OCI-LY1 (cell line): ENCODE measurements around the gene SFSWAP.

Source experiments
- H2AFZ ChIP-seq: fragments of 200-600 bp; sonication (generic), shearing (Covaris generic); 2 replicates; pipeline ENCODE4 v1.6.0; 2014; ENCODE audit warnings: antibody characterized with exemption, mild to moderate bottlenecking, low read length
- H3F3A ChIP-seq: fragments of 200-600 bp; sonication (generic), shearing (Covaris generic); 2 replicates; pipeline ENCODE4 v1.6.0; 2014; ENCODE audit warnings: mild to moderate bottlenecking, antibody characterized with exemption, low read length, moderate library complexity; ENCODE audit not compliant: insufficient read depth
- H3K27ac ChIP-seq: fragments of 200-600 bp; sonication (generic); 2 replicates; pipeline ENCODE4 v1.5.1; 2014; ENCODE audit warnings: low read length, mixed run types, mild to moderate bottlenecking, low read depth; ENCODE audit not compliant: poor library complexity, severe bottlenecking
- H3K27me3 ChIP-seq: fragments of 200-600 bp; sonication (generic); 2 replicates; pipeline ENCODE4 v1.6.0; 2014; ENCODE audit warnings: antibody characterized with exemption, mild to moderate bottlenecking, low read length, moderate library complexity; ENCODE audit not compliant: insufficient read depth
- H3K36me3 ChIP-seq: fragments of 200-600 bp; sonication (generic); 2 replicates; pipeline ENCODE4 v1.6.1; 2014; ENCODE audit warnings: mild to moderate bottlenecking, antibody characterized with exemption, low read length, moderate library complexity, mixed read lengths; ENCODE audit not compliant: insufficient read depth
- H3K4me1 ChIP-seq: fragments of 200-600 bp; sonication (generic); 2 replicates; pipeline ENCODE4 v1.5.1; 2014; ENCODE audit warnings: mild to moderate bottlenecking, low read length, moderate library complexity; ENCODE audit not compliant: insufficient read depth, severe bottlenecking
- H3K4me2 ChIP-seq: fragments of 200-600 bp; sonication (generic), shearing (Covaris generic); 2 replicates; pipeline ENCODE4 v1.6.1; 2014; ENCODE audit warnings: low read length
- H3K4me3 ChIP-seq: fragments of 200-600 bp; sonication (generic); 2 replicates; pipeline ENCODE4 v1.5.1; 2014; ENCODE audit warnings: low read length, low read depth, mild to moderate bottlenecking, mixed read lengths; ENCODE audit not compliant: poor library complexity, severe bottlenecking
- H3K79me2 ChIP-seq: fragments of 200-600 bp; shearing (Covaris generic); 2 replicates; pipeline ENCODE4 v1.6.1; 2016; ENCODE audit warnings: mixed run types, low read length, mixed read lengths; ENCODE audit not compliant: insufficient read depth
- H3K9ac ChIP-seq: fragments of 200-600 bp; sonication (generic), shearing (Covaris generic); 2 replicates; pipeline ENCODE4 v1.6.1; 2014; ENCODE audit warnings: mild to moderate bottlenecking, low read length, mixed read lengths
- H3K9me2 ChIP-seq: fragments of 200-600 bp; sonication (generic), shearing (Covaris generic); 2 replicates; pipeline ENCODE4 v1.6.1; 2014; ENCODE audit warnings: low read depth, mild to moderate bottlenecking, low read length, mixed read lengths
- H3K9me3 ChIP-seq: fragments of 200-600 bp; shearing (Covaris generic); 2 replicates; pipeline ENCODE4 v1.6.1; 2014; ENCODE audit warnings: low read length, mixed read lengths
- H4K20me1 ChIP-seq: fragments of 200-600 bp; sonication (generic), shearing (Covaris generic); 2 replicates; pipeline ENCODE4 v1.6.0; 2016; ENCODE audit warnings: mild to moderate bottlenecking, low read length; ENCODE audit not compliant: insufficient read depth
- CTCF ChIP-seq: fragments of 200-600 bp; sonication (generic), shearing (Covaris generic); IDR thresholded peaks from 2 replicates; pipeline ENCODE4 v1.5.1; 2017; ENCODE audit warnings: mild to moderate bottlenecking, antibody characterized with exemption, low read length, moderate library complexity, mixed read lengths
- EZH2 ChIP-seq: fragments of 200-600 bp; sonication (generic), shearing (Covaris generic); IDR thresholded peaks from 2 replicates; pipeline ENCODE4 v1.8.0; 2017; ENCODE audit warnings: borderline replicate concordance, mixed run types, mild to moderate bottlenecking, antibody characterized with exemption, low read length, moderate library complexity, mixed read lengths

The SFSWAP gene

DNA sequence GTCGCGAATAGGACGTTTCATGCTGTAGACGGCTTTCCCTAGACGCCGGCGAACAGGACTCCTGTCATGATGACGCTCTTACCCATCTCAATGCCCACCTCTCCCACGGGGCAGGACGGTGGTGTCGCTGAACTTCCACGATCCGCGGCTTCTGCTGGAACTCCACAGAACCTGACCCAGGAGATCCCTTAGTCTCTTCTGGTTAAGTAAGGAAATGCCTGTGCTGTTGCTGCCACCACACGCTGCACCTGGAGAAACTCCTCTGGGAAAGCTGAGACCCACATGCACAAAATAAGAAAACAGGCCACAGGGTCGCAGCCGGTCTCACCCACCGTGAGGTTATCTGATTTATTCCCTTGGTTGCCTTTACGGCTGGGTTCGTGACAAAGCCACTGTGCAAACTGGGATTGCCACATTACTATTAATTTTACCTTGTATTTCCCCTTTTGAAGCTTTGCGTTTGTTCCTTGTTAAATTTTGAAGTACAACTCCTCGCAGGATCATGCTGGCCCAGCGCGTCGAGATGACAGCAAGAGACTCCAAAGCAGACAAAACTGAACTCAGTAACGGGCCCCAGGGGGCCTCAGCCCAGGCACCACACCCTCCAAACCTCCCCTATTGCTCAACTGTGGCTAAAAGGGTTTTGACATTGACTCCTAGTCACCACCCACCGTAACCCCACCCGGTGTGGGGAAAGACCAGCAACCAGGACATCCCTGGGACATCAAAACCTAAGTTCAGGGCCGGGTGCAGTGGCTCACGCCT is 108.1 kb downstream of the SFSWAP start:
- Histone ChIP-seq H3K27me3 (no peaks in the 10 kb centered on the region), H3K79me2 (no peaks in the 10 kb centered on the region), H3F3A (no peaks in the 10 kb centered on the region), H3K27ac (no peak overlapping the region), H3K9me2 (no peaks in the 10 kb centered on the region), H2AFZ (no peak overlapping the region), H4K20me1 (no peaks in the 10 kb centered on the region), H3K4me3 (no peak overlapping the region), H3K36me3 (no peaks in the 10 kb centered on the region), H3K9ac (no peak overlapping the region), H3K9me3 (no peaks in the 10 kb centered on the region), H3K4me1 (no peaks in the 10 kb centered on the region), H3K4me2 (no peak overlapping the region)
- TF ChIP-seq EZH2 (no peak), CTCF (no peak)

- no peaks in the 10 kb centered on the region for H3K36me3 ChIP-seq
- no peaks in the 10 kb centered on the region for H3K79me2 ChIP-seq
- TF ChIP-seq CTCF (no peak), EZH2 (no peak)
Observed at GRCh38 chr12:131824450-131824849, 113.6 kb downstream of the SFSWAP start.

GRCh38 chr12:131825146-131825892 is 114.4 kb downstream of the SFSWAP start:
- Histone ChIP-seq H3F3A (no peaks in the 10 kb centered on the region), H3K9me3 (no peaks in the 10 kb centered on the region), H4K20me1 (no peaks in the 10 kb centered on the region), H3K27ac (no peak overlapping the region), H3K9me2 (no peaks in the 10 kb centered on the region), H3K36me3 (no peaks in the 10 kb centered on the region), H3K27me3 (no peaks in the 10 kb centered on the region), H2AFZ (no peak overlapping the region), H3K4me2 (no peak overlapping the region), H3K79me2 (no peaks in the 10 kb centered on the region), H3K9ac (no peak overlapping the region), H3K4me3 (no peak overlapping the region), H3K4me1 (no peaks in the 10 kb centered on the region)
- no peak for TF ChIP-seq CTCF

More at GRCh38 chr12:131824450-131824849, 113.6 kb downstream of the SFSWAP start:
- no peaks in the 10 kb centered on the region for H3F3A ChIP-seq
- H3K4me2 ChIP-seq: no peak overlapping the region
- H4K20me1 ChIP-seq: no peaks in the 10 kb centered on the region
- H3K4me1 ChIP-seq: no peaks in the 10 kb centered on the region
- H3K9ac ChIP-seq: no peak overlapping the region
- H3K4me3 ChIP-seq: no peak overlapping the region
- H2AFZ ChIP-seq: no peak overlapping the region
- H3K27ac ChIP-seq: no peak overlapping the region
- H3K9me2 ChIP-seq: no peaks in the 10 kb centered on the region
- H3K9me3 ChIP-seq: no peaks in the 10 kb centered on the region
- no peaks in the 10 kb centered on the region for H3K27me3 ChIP-seq
